Stimulated activated CD8-positive, alpha-beta memory T cell treated with anti-CD3 and anti-CD28 coated beads, Interleukin-2, amount 100 ng/mL, for 1 hour (primary cell): ENCODE results near the gene ABO.
"Not testable (repeated sequence)": the region's sequence is repeated elsewhere in the genome, so short reads cannot be mapped to it uniquely, and the experiment has no call there.

Experiments used
- DNase-seq, 2 donors: peaks; one replicate each; pipeline ENCODE4 v3.0.0-alpha.2; 2020; ENCODE audit warnings: low read depth in 2 of 2

The ABO gene

DNA sequence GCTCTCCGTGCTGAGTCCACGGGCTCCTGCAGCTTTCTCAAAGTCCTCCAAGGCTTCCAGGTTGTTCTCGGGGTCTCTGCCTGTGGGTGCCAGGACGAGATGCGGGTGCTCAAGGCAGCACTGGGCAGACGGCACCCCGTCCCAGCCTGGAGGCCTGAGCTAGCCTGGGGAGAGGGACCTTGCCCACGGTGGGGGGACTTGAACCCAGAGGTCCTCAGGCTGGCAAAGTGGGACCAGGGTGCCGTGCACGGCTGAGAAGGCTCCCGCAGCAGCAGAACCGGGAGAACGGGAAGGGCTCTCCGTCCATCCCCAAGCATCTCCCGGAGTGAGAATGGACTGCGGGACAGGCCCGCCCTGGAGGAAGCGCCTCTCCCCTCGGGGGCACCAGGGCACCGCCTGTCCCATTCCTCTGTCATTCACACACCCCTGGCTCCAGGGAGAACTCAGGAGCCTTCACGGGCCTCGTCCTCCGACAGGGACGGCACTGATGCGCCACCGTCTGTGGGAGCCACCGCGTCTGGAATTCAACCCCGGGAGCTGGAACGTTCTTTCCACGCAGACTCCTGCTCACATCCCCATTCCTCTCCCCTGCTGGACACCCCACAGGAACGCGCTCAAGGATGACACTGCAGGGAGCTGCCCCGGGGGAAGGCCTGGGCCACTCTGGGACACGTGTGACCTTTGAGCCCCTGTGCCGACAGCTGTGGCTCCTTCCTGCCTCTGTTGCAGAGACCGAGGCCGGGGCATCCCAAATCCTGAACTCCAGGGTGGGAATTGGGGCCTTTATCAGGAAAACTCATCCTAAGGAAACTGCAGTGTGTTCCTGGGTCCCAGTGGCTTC, 49.6 kb downstream of the ABO start:
- DNase-seq = no peak

- no peak for DNase-seq
These were observed 50.2 kb downstream of the ABO start for GRCh38 chr9:133224762-133225161.

GRCh38 chr9:133223159-133223756, 51.7 kb downstream of the ABO start:
- DNase-seq = not testable (repeated sequence)

GRCh38 chr9:133221994-133222393, 53.0 kb downstream of the ABO start:
- DNase-seq = not testable (repeated sequence)

GRCh38 chr9:133221177-133221809, 53.7 kb downstream of the ABO start:
- DNase-seq = no peak

- not testable (repeated sequence) for DNase-seq
These were observed 56.7 kb downstream of the ABO start for GRCh38 chr9:133218049-133218975.

DNA sequence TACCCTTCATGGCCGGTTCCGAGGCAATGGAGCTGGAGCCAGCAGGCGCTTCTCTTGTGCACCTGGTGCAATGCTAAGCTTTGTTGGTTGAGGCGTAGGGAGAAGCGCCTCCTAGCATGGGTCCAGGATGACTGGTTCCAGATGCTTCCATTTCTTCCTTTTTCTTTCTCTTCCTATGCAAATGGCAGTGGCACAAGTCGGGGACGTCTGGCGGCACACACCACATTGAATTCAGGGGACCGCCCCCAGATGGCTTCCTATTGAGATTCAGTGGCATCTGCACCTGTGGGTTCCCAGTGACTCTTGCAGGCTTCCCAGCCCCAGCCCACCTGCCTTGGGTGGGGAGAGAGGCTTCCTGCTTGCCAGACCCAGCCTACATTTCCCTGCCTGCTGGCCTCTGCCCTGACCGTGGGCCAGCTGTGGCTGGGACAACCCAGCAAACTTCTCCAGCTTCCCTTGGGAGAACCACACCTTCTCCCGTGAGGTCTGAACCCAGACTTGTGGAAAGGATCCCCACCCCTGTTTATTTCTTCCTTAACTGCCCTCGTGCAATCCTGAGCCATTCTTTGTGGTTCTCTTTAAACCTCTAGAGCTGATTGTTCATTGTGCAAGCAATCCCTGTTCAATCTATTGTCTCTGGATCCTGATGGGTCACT, 57.5 kb downstream of the ABO start:
- not testable (repeated sequence) for DNase-seq

DNA sequence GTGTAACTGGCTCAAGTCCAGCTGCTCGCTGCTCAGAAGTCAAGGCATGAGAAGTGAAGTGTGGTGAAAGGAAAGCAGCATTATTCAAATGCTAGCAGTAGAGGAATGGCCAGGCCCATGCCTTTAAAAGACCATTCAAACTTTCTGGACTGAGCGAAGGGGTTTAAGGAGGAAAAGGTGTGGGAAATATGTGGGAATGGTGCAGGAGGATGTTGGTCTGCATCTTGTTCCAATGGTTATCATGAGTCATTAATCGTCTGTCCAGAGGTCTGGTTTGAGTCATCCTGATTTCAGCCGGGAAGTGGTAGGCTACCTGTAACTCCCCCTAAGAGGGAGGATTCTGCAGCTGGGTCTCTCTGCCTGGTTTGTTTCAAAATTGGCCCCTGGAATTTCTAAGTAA, 60.7 kb downstream of the ABO start:
- DNase-seq = not testable (repeated sequence)

DNA sequence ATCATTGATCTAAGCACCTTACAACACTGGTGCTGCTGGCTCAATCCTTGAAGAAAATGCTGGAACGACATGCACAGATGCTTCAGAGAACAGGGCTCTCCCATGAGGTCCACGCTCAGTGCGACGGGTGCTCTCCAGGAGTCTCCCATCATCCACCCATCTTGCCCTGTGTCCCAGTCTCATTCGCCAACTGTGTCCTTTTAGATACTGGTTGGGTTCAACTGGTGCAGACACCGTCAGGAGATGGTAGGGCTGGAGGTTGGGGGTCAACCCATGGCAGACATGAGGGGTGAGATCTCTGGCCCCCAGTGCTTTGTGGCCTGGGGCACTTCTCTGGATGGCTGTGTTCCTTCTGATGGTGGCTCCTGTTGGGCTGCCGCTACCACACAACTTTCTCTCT, 64.4 kb downstream of the ABO start:
- DNase-seq = no peak

DNA sequence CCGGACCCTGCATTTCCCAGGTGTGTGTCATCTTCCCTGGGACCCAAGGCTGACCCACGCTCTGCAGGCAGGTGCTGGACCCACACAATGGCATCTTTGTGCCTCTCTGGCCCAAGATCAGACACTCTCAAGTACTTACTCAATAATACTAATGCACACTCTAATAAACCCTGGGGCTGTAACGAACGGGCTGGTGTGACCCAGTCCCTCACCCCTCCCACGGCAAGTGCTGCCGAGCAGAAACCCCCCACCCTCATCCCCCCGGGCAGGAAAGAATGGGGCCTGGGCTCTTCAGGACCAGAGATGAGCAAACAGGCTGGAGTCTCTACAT, 64.8 kb downstream of the ABO start:
- no peak for DNase-seq

DNA sequence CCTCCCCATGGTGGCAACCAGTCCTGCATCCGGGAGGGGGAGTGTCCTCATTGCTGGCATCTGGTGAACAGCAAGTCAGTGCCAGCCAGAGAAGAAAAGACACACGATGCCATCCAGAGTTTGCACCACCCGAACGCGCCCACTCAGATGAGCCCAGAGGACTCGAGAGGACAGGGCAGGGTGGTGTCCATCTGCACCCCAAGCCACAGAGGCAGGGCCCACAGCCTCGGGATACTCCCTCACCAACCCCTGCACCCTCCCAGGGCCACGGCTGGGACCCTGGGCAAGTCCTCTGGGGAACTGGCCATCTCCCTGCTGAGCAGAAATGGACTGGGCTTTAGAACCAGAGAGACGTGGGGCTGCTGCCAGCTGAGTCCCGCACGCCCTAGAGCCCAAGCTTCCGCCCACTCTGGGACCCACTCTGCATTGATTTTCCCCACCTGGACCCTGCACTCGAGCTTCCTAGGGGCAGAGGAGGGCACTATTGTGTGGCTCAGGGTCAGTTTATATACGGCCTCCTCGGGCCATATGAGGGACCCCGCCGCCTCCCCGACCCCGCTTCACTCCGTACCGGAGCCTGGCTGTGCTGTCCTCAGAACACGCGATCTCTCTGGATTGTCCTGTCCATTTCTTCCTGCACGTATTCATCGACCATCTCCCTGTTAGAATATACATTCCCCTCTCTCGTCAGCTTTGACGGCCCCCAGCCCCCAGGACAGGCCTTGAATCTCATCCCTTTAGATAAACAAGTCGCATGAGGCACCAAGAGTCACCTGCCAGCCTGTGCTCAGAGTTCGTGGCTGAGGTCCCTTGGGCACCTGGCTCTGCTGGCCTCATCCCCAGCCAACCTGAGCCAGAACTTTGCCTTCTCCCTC, 65.4 kb downstream of the ABO start:
- not testable (repeated sequence) for DNase-seq

DNA sequence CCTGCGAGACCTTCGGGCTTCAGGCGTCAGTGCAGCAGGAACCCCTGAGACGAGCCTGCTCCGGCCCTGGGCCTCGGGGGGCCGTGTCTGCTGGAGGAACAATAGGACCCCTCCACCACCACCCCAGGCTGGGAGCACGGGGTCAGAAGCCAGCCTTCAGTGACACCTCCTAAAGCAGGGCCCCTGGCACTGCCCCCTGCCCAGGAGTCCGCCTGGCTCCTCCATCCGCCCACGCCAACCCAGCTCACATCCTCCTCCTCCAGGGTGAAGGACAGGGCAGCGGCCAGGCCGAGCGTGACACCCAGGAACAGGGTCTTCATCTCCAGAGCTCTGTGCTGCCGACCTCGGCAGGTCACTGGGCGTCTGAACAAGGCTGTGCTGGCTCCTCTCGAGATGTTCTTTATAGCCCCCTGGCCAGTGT, 66.1 kb downstream of the ABO start, which contains the start of gene OBP2B:
OBP2B (minus strand) TSS at position 371 of the 421 bp plus-strand sequence; CDS start at position 320, 51 bp downstream.
- DNase-seq = not testable (repeated sequence)

DNA sequence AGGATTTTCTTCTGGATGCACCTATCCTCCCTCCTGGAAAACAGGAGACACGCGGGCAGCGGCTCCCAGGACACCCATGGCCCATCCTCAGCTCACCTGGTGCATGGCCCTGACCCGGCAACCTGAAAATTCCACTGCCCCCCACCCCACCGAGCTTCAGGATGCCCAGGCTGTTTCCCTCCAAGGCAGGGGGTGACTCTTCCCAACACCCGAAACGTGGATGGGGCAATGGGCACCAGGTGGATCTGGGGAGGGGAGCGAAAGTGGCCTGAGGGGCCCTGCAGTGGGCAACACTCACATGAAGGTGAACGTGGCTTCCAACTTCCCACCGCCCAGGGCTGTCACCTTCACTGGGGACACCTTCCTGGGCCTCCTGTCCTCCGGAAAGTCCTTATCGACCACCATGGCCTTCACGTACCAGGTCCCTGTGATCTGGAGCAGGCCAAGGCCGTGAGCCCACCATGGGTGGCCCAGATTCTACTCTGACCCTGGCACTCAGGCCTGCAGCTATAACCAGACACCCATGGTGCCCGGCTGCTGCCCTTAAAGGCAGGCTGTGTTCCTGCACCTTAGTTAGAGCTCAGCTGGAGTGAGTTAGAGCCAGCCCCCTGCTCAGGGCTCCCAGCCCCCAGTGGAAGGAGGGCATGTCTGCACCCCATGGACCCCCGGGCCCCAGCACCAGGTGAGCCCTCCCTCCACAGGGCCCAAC, 66.7 kb downstream of the ABO start:
- not testable (repeated sequence) for DNase-seq

DNA sequence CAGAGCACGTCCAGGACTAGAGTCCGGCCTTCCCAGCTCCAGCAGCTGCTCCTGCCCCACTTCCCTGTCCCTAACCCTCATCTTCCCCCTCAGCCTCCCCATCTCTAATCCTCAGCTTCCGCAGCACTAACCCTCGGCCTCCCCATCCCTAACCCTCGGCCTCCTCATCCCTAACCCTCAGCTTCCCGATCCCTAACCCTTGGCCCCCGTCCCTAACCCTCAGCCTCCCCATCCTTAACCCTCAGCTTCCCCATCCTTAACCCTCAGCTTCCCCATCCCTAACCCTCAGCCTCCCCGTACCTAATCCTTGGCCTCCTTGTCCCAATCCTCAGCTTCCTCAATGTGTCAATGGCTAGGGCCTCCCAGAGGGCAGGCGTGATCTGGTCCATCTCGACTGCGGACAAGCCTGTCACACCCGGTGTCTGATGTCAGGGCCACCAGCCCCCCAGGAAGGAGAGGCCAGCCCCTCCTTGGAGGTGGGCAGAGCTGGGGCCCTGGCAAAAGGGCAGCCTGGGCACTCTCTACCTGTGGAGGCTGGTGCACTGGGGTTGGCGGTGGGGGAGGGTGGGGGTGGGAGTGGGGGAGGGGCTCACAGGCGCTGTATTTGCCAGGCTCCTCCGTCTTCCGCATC, 67.3 kb downstream of the ABO start:
- no peak for DNase-seq

DNA sequence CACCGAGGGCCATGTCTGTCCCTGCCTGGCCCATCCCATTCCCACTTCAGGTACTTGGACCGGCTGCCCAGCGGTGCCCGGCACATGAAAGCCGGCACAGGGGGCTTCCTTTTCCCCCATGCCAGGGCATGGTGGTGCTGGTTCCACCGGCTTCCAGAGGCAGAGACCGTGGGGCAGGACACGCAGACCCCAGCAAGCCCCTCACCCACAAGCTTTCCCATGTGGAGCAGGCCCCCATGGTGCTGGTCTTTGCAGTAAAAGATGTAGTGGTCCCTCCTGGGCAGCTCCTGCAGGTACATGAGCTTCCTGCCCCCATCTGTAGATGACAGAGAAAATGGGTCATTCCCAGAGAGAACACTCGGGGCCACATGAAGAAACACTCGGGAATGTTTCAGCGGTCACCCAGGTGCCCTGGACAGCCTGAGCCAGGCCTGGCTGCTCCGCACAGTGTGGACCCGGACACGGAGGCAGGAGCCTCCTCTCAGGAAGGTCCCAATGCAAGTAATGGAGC, 67.9 kb downstream of the ABO start:
- no peak for DNase-seq

- no peak for DNase-seq
These were observed 68.7 kb downstream of the ABO start for GRCh38 chr9:133205996-133206931.

GRCh38 chr9:133205481-133205887, 69.5 kb downstream of the ABO start:
- DNase-seq = not testable (repeated sequence)
